Measurements from ENCODE around the gene SLC9A9.

- TF ChIP-seq, protein P1, sequence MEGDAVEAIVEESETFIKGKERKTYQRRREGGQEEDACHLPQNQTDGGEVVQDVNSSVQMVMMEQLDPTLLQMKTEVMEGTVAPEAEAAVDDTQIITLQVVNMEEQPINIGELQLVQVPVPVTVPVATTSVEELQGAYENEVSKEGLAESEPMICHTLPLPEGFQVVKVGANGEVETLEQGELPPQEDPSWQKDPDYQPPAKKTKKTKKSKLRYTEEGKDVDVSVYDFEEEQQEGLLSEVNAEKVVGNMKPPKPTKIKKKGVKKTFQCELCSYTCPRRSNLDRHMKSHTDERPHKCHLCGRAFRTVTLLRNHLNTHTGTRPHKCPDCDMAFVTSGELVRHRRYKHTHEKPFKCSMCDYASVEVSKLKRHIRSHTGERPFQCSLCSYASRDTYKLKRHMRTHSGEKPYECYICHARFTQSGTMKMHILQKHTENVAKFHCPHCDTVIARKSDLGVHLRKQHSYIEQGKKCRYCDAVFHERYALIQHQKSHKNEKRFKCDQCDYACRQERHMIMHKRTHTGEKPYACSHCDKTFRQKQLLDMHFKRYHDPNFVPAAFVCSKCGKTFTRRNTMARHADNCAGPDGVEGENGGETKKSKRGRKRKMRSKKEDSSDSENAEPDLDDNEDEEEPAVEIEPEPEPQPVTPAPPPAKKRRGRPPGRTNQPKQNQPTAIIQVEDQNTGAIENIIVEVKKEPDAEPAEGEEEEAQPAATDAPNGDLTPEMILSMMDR (optimal IDR thresholded peaks at IDR 0.05 in 1 of 3, IDR thresholded peaks at IDR 0.05 in 1 of 3, conservative IDR thresholded peaks at IDR 0.05 in 1 of 3; ENCODE audit: extremely low read depth in 1 of 3, insufficient read depth in 2 of 3, low read length in 3 of 3), result no peak
- no peak for TF ChIP-seq EZH2 (IDR thresholded peaks at IDR 0.05; ENCODE audit: low read length)
Observed at GRCh38 chr3:143720381-143720780, 127.9 kb downstream of the SLC9A9 start.

Measured in keratinocyte (primary cell).